HG03025 (cell line): ENCODE data around the gene NOL4L.
"Not testable (repeated sequence)": the region's sequence is repeated elsewhere in the genome, so short reads cannot be mapped to it uniquely, and the experiment has no call there.

ENCODE experiments used
- ATAC-seq: cut with Tn5 transposase; IDR thresholded peaks from one replicate; pipeline ENCODE4 v1.9.1; 2021; ENCODE audit warnings: mild to moderate bottlenecking, moderate library complexity; ENCODE audit not compliant: unreplicated experiment, low FRiP score

Gene NOL4L

DNA sequence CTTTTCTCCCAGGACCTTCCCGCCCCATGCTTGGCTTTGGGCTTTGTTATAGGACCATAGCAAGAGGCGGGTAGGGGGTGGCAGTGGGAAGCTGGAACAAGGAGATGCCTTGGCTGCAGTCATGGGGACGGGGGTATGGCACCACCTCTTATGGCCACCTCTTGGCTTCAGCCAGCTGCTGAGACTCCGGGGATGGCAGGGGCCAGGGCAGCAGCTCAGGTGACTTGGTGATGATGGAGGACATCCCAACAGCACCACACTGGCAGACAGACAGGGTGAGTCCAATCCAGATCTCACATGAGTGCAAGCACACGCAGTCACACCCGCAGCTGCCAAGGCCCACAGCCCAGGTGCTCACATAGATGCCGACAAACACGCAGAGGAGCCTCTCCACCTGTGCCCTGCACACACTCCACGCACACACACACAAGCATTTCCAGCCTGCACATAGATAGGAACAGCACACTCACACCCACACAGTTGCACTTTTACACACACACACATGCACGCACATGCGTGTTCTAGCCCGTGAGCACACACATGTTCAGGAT is 6.2 kb downstream of the NOL4L start:
- no peak for ATAC-seq

DNA sequence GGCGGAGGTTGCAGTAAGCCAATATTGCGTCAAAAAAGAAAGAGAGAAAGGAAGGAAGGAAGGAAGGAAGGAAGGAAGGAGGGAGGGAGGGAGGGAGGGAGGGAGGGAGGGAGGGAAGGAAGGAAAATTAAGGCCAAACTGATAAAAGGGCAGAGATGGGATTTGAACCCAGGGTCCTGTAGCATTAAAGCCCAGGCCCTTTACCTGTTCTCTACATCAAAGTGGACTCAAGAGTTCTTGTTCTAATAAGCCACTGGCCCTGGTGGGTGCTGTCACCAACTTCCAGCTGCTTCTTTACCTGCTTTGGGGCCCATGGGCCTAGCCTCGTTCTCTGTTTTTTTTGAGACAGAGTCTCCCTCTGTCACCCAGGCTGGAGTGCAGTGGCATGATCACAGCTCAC is 7.1 kb downstream of the NOL4L start:
- not testable (repeated sequence) for ATAC-seq

GRCh38 chr20:32577657-32578056 is 7.5 kb downstream of the NOL4L start:
- no peak for ATAC-seq

GRCh38 chr20:32577023-32577422 is 8.1 kb downstream of the NOL4L start:
- no peak for ATAC-seq

DNA sequence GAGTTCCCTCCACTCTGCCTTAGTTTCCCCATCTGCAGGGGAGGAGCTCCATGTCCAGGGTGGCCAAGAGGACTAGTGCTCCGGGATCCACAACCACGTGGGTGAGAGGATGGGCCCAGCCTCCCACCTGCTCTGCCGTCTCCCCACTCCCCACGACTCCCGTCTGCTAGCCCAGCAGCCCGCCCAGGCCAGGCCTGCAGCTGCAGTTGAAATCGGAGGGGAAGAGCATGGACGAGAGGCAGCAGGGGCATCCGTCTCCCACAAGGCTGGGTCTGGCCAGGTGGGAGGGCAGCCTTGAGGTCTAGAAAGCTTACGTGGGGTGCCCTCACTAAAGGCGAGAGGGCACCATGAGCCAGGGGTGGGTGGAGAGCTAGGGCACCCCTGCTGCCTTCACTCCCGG is 8.6 kb downstream of the NOL4L start:
- no peak for ATAC-seq

- no peak for ATAC-seq
These were observed 9.3 kb downstream of the NOL4L start for GRCh38 chr20:32575805-32576204.

GRCh38 chr20:32575227-32575581 is 9.9 kb downstream of the NOL4L start:
- ATAC-seq = no peak

- ATAC-seq = no peak
These were observed 10.6 kb downstream of the NOL4L start for GRCh38 chr20:32574296-32575226.

DNA sequence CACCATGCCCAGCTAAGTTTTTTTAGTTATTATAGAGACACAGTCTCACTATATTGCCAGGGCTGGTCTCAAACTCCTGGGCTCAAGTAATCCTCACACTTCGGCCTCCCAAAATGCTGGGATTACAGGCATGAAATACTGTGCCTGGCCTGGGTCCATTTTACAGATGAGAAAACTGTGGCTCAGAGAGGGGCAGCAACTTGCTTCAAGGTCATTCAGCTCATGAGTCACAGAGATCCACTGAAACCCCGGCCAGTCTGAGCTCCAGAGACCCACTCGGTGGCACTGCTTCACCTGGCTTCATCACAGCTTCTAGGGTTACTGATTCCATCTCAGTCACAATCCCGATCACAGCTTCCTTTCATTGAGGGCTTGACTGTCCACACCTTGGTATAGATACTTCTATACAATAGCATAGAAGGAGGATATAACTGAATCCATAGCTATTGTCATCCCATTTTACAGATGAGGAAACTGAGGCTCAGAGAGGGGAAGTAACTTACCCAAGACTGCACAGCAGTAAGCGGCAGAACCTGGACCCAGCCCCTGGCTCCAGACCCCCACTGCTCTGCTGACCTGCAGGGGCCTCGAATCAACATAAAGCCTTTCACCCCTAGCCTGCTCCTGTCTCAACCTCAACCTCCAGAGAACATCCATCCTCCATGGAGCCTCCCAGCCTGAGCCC is 11.8 kb downstream of the NOL4L start:
- ATAC-seq = no peak

GRCh38 chr20:32572271-32572968 is 12.7 kb downstream of the NOL4L start:
- no peak for ATAC-seq

DNA sequence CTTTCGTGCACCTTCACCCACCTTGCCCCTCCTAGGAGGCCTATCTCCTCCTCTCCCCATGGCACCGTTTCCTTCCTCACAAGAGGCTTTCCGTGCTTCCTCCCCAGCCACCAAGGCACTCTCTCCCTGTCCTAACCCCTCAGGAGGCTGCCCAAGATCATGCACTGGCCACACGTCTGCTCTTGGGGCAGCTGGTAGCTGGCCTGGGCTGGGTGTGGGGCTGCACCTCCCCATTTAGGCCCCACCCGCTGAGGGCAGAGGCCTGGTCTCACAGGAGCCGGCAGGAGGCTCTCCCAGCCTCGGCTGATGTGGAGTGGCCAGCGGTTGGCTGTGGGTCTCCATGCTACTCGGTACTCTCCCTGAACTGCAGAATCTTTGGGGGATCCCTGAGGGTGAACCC is 13.6 kb downstream of the NOL4L start:
- ATAC-seq = no peak

DNA sequence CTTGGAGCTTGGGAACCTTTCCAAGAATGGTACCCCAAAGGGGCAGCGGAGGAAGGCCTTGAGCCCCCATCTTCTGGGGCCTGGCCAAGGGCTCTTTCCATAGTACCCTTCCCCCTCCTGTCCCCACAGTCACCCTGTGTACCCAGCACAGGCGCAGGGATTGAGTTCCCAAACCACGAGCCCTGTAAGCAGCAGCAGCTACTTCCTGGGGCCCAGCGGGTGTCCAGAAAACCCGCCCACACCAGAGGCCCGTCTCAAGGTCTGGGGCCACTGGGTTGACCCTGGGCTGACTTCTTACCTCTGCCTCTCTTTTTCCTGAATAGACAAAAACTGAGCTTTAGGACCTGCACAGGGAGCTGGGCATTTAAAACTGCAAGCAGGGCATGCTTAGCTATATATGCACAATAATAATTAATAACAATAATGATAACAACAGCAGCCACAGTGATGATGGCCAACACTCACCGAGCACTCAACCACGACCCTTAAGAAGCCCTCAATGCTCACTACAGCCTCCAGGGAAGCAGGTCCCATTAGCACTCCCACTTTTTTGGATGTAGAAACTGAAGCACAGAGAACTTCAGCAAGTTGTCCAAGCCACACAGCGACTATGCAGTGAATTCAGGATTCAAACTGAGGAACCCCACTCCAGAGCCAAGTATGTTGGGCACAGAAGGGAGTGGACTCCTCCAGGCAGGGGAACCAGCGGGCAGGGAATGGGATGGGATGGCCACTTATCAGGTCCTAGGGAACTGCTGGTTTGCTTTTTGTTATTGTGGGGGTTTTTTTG is 14.5 kb downstream of the NOL4L start:
- ATAC-seq = no peak

DNA sequence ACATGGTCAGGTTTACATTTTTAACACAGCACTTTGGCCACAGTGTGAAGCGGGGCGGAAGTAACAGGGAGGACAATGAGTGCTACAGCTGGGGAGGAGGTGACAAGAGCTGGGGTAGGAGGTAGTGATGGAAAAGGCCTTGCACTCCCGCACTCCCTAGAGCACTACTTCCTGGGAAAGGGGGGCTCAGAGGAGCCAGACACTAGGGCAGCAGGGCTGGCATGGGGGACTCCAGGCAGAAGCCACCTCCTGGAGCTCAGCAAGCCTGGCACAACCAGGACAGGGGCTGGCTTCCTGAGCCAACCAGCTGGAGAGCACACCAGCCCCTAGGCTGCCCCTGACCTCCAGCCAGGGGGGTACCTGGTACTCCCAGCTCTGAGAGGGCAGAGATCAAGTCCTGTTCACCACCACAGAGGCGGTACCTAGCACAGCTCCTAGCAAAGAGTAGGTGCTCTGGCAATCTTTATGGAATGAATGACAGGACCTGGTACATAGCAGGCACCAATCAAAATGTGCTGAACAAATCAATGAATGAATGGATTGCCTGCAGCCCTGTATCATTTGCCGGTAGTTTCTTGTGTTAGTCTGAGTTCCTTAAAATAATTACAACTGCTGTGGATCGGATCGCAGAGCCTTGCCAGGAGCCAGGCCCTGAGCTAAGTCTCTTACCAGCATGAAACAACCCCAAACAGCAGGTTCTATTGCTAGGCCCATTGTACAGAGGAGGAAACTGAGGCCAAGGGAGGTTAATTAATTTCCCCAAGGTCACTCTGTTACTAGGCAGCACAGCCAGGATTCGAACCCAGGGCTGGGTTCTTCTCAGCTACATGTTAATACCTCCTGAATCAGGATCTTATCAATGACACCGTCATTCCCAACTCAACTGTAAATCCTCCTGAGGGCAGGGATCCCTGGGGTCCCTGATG is 15.5 kb downstream of the NOL4L start:
- no peak for ATAC-seq

- ATAC-seq = no peak
These were observed 16.1 kb downstream of the NOL4L start for GRCh38 chr20:32569018-32569379.

- ATAC-seq = no peak
These were observed 17.6 kb downstream of the NOL4L start for GRCh38 chr20:32567384-32568178.

DNA sequence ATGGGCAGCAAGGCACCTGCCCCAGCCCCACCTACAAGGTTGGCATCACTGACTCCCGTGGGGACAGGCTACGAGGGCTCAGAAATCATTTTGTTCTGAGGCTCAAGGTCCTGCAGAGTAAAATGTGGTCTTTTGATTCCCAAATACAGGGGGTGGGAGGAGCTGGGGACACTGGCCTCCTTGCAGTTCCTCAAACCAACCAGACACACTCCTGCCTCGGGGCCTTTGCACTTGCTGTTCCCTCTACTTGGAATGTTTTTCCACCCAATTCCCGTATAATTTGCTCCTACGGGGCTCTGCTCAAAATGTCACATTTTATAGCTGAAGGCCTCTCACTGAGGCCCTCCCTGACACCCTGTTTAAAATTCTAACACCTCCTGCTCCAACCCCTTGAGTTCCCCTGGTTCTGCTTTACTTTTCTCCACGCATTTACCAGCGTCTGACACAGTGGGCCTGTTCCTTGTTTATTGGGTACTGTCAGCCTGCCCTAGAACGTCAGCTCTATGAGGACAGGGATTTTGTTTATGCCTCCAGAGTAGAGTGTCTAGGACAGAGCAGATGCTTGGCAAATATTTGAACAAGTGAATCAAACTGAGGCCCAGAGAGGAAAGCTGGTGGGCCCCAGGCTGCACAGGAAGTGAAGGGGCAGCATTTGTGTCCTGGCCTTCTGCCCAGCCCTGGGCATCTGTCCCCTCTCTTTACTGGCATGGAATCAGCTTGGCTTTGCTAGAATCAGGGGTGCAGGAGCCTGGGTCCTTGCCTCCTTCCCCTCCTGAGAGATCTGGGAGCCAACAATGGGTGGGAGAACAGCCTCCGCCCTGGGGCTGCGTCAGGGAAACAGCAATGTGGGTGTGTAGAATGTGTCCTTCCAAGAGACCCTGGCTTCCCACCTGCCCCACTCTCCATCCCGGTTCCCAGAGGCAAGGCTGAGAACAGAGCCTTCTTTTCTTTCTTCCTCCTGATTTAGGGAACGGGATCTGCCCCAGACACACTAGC is 18.5 kb downstream of the NOL4L start:
- no peak for ATAC-seq

DNA sequence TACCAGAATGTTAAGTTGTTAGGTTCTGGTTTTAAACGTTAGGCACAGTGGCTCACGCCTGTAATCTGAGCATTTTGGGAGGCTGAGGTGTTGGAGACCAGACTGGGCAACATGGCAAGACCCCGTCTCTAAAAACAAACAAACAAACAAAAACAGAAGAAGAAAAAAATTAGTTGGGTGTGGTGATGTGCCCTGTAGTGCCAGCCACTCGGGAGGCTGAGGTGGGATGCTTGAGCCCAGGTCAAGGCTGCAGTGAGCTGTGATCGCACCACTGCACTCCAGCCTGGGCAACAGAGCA is 19.4 kb downstream of the NOL4L start:
- ATAC-seq = no peak
